ENCODE results near the gene ZBTB46. TPM values are rescaled to one million over a fixed set of nuclear protein-coding genes. Genes with fewer than 3 reads are reported as not detected.
"Not testable (repeated sequence)": the region's sequence is repeated elsewhere in the genome, so short reads cannot be mapped to it uniquely, and the experiment has no call there.

The ZBTB46 gene
- total RNA-seq: 1.1 and 1.2 TPM in 2 replicates

GRCh38 chr20:63830841-63831588 lies at the start of gene ZBTB46:
Gene ZBTB46 (minus strand): TSS chr20:63831264. CDS start chr20:63790757, 40,507 bp downstream.
- Mint-ChIP-seq H3K27me3 (ENCODE audit: insufficient read depth) (peaks cover 41% of the 10 kb centered on the region), H3K4me1 (ENCODE audit: low read depth) (peaks cover 13% of the 10 kb centered on the region), H3K4me3 (peak within 1 kb of the TSS; percentile 90), H3K36me3 (ENCODE audit: low read depth) (no peaks in the 10 kb centered on the region), H3K9me3 (no peaks in the 10 kb centered on the region), H3K27ac (peak within 1 kb of the TSS; percentile 72)
- DNase-seq (ENCODE audit: low spot score): peak; percentile 40
- intact Hi-C loops (cut with micrococcal nuclease): no loop called here

- Mint-ChIP-seq H3K27ac (no peak overlapping the region), H3K4me1 (ENCODE audit: low read depth) (no peaks in the 10 kb centered on the region), H3K27me3 (ENCODE audit: insufficient read depth) (no peaks in the 10 kb centered on the region), H3K36me3 (ENCODE audit: low read depth) (peaks cover 17% of the 10 kb centered on the region), H3K9me3 (no peaks in the 10 kb centered on the region), H3K4me3 (no peak overlapping the region)
- DNase-seq (ENCODE audit: low spot score): no peak
- intact Hi-C loops (cut with micrococcal nuclease): no loop called here
These were observed 48.0 kb upstream of the ZBTB46 start for GRCh38 chr20:63878899-63879663.

- Mint-ChIP-seq H3K4me3 (no peak overlapping the region), H3K36me3 (ENCODE audit: low read depth) (peaks cover 20% of the 10 kb centered on the region), H3K9me3 (no peaks in the 10 kb centered on the region), H3K27me3 (ENCODE audit: insufficient read depth) (no peaks in the 10 kb centered on the region), H3K4me1 (ENCODE audit: low read depth) (peaks cover 8% of the 10 kb centered on the region), H3K27ac (no peak overlapping the region)
- intact Hi-C loops (cut with micrococcal nuclease): no loop called here
- no peak for DNase-seq (ENCODE audit: low spot score)
These were observed 46.8 kb upstream of the ZBTB46 start for GRCh38 chr20:63877755-63878470.

- intact Hi-C loops (cut with micrococcal nuclease): no loop called here
- peaks cover 8% of the 10 kb centered on the region for H3K4me1 Mint-ChIP-seq (ENCODE audit: low read depth)
- H3K27ac Mint-ChIP-seq: peak overlapping the region; percentile 51
- no peaks in the 10 kb centered on the region for H3K9me3 Mint-ChIP-seq
- no peaks in the 10 kb centered on the region for H3K27me3 Mint-ChIP-seq (ENCODE audit: insufficient read depth)
- no peak overlapping the region for H3K4me3 Mint-ChIP-seq
- no peak for DNase-seq (ENCODE audit: low spot score)
- H3K36me3 Mint-ChIP-seq (ENCODE audit: low read depth): peaks cover 24% of the 10 kb centered on the region
These were observed 45.5 kb upstream of the ZBTB46 start for GRCh38 chr20:63876489-63877036.

- H3K4me1 Mint-ChIP-seq (ENCODE audit: low read depth); DNase-seq (ENCODE audit: low spot score); H3K9me3 Mint-ChIP-seq; H3K4me3 Mint-ChIP-seq; H3K27me3 Mint-ChIP-seq (ENCODE audit: insufficient read depth); H3K27ac Mint-ChIP-seq; intact Hi-C loops (cut with micrococcal nuclease): not testable (repeated sequence)
- H3K36me3 Mint-ChIP-seq (ENCODE audit: low read depth): peaks cover 30% of the 10 kb centered on the region
These were observed 43.2 kb upstream of the ZBTB46 start for GRCh38 chr20:63874241-63874640.

- peaks cover 8% of the 10 kb centered on the region for H3K4me1 Mint-ChIP-seq (ENCODE audit: low read depth)
- H3K4me3 Mint-ChIP-seq: peak overlapping the region; percentile 40
- peak overlapping the region; percentile 98 for H3K27ac Mint-ChIP-seq
- intact Hi-C loops (cut with micrococcal nuclease): loop anchor here (1.0 to 2.0 kb wide), 2 partner anchors 8 to 23 kb away; partner anchors contain the start of gene TPD52L2
- H3K27me3 Mint-ChIP-seq (ENCODE audit: insufficient read depth): no peaks in the 10 kb centered on the region
- peaks cover 30% of the 10 kb centered on the region for H3K36me3 Mint-ChIP-seq (ENCODE audit: low read depth)
- no peaks in the 10 kb centered on the region for H3K9me3 Mint-ChIP-seq
- DNase-seq (ENCODE audit: low spot score): peak; percentile 48
These were observed 42.5 kb upstream of the ZBTB46 start for GRCh38 chr20:63873477-63873971.

GRCh38 chr20:63868264-63868663 lies 37.2 kb upstream of the ZBTB46 start:
- Mint-ChIP-seq H3K27me3 (ENCODE audit: insufficient read depth) (no peaks in the 10 kb centered on the region), H3K27ac (peak overlapping the region; percentile 2), H3K9me3 (no peaks in the 10 kb centered on the region), H3K4me3 (peak overlapping the region; percentile 29), H3K36me3 (ENCODE audit: low read depth) (peaks cover 22% of the 10 kb centered on the region), H3K4me1 (ENCODE audit: low read depth) (peaks cover 18% of the 10 kb centered on the region)
- no peak for DNase-seq (ENCODE audit: low spot score)
- intact Hi-C loops (cut with micrococcal nuclease): no loop called here

- peaks cover 22% of the 10 kb centered on the region for H3K36me3 Mint-ChIP-seq (ENCODE audit: low read depth)
- H3K27ac Mint-ChIP-seq; H3K9me3 Mint-ChIP-seq; intact Hi-C loops (cut with micrococcal nuclease); H3K27me3 Mint-ChIP-seq (ENCODE audit: insufficient read depth); DNase-seq (ENCODE audit: low spot score): not testable (repeated sequence)
- H3K4me1 Mint-ChIP-seq (ENCODE audit: low read depth): peaks cover 19% of the 10 kb centered on the region
- peak overlapping the region; percentile 53 for H3K4me3 Mint-ChIP-seq
These were observed 36.0 kb upstream of the ZBTB46 start for GRCh38 chr20:63867042-63867441.

- Mint-ChIP-seq H3K27me3 (ENCODE audit: insufficient read depth) (no peaks in the 10 kb centered on the region), H3K4me1 (ENCODE audit: low read depth) (peaks cover 19% of the 10 kb centered on the region), H3K4me3 (peak within 1 kb of the TSS; percentile 96), H3K27ac (peak within 1 kb of the TSS; percentile 96), H3K36me3 (ENCODE audit: low read depth) (peaks cover 24% of the 10 kb centered on the region), H3K9me3 (no peaks in the 10 kb centered on the region)
- intact Hi-C loops (cut with micrococcal nuclease): loop anchor here (1.0 to 2.0 kb wide), 16 partner anchors 8 to 593 kb away; partner anchors contain the start of genes ARFGAP1, ARFRP1, GMEB2 and PPDPF
- peak; percentile 98 for DNase-seq (ENCODE audit: low spot score)
These were observed 34.0 kb upstream of the ZBTB46 start, which contains the start of gene TPD52L2 for GRCh38 chr20:63864978-63865640. Gene TPD52L2 (plus strand): TSS chr20:63865270. CDS start chr20:63865366, 96 bp downstream.

- intact Hi-C loops (cut with micrococcal nuclease): loop anchor here (1.0 to 2.0 kb wide), 5 partner anchors 14 to 238 kb away; partner anchors contain the start of gene GMEB2
- peak overlapping the region; percentile 96 for H3K27ac Mint-ChIP-seq
- peaks cover 23% of the 10 kb centered on the region for H3K36me3 Mint-ChIP-seq (ENCODE audit: low read depth)
- no peaks in the 10 kb centered on the region for H3K27me3 Mint-ChIP-seq (ENCODE audit: insufficient read depth)
- DNase-seq (ENCODE audit: low spot score): no peak
- H3K4me3 Mint-ChIP-seq: peak overlapping the region; percentile 96
- H3K4me1 Mint-ChIP-seq (ENCODE audit: low read depth): peaks cover 19% of the 10 kb centered on the region
- H3K9me3 Mint-ChIP-seq: no peaks in the 10 kb centered on the region
These were observed 33.5 kb upstream of the ZBTB46 start for GRCh38 chr20:63864545-63864977.

GRCh38 chr20:63863798-63864544 lies 32.9 kb upstream of the ZBTB46 start:
- Mint-ChIP-seq H3K4me3 (peak overlapping the region; percentile 96), H3K9me3 (no peaks in the 10 kb centered on the region), H3K4me1 (ENCODE audit: low read depth) (peaks cover 19% of the 10 kb centered on the region), H3K36me3 (ENCODE audit: low read depth) (peaks cover 20% of the 10 kb centered on the region), H3K27ac (peak overlapping the region; percentile 96), H3K27me3 (ENCODE audit: insufficient read depth) (no peaks in the 10 kb centered on the region)
- peak; percentile 82 for DNase-seq (ENCODE audit: low spot score)
- intact Hi-C loops (cut with micrococcal nuclease): loop anchor here (1.0 to 2.0 kb wide), 5 partner anchors 13 to 237 kb away; partner anchors contain the start of gene GMEB2

Data from activated T-helper 1 cell treated with anti-CD3 and anti-CD28 coated beads, Interleukin-12 subunit alpha, Interleukin-12 subunit beta, Interleukin-2, Interleukin-4 antibody, amounts not matched to agents 30 ng/mL and 10 ng/mL and 1 ng/mL, durations not matched to agents 14 hours and 24 hours and 36 hours (primary cell).